Osteoblast (primary cell): ENCODE data around the gene DHX8. TPM values are rescaled to one million over a fixed set of nuclear protein-coding genes. Genes with fewer than 3 reads are reported as not detected.

ENCODE experiments used
- DNase-seq: peaks from one replicate; pipeline ENCODE4 v3.0.0; 2011; ENCODE audit warnings: low spot score, mixed read lengths; ENCODE audit not compliant: insufficient read length; ENCODE audit errors: missing footprints
- H2AFZ ChIP-seq: 2 replicates; pipeline ENCODE4 v1.6.0; 2011; ENCODE audit warnings: mild to moderate bottlenecking, low read length
- H3K27ac ChIP-seq: 2 replicates; pipeline ENCODE4 v1.5.1; 2011; ENCODE audit warnings: mild to moderate bottlenecking, low read depth, low read length, moderate library complexity
- H3K27me3 ChIP-seq: 2 replicates; pipeline ENCODE4 v1.6.0; 2012; ENCODE audit warnings: mild to moderate bottlenecking, control low read depth, inconsistent platforms, low read length, moderate library complexity; ENCODE audit not compliant: insufficient read depth
- H3K36me3 ChIP-seq: 2 replicates; pipeline ENCODE4 v1.5.1; 2011; ENCODE audit warnings: mild to moderate bottlenecking, low read length, control low read depth, moderate library complexity; ENCODE audit not compliant: insufficient read depth
- H3K4me1 ChIP-seq: 2 replicates; pipeline ENCODE4 v1.5.1; 2011; ENCODE audit warnings: mild to moderate bottlenecking, low read length, control low read depth, moderate library complexity; ENCODE audit not compliant: insufficient read depth
- H3K4me2 ChIP-seq: 2 replicates; pipeline ENCODE4 v1.6.0; 2011; ENCODE audit warnings: mild to moderate bottlenecking, low read length; ENCODE audit not compliant: insufficient read depth
- H3K4me3 ChIP-seq: fragments of 200-600 bp; sonication (generic); 3 replicates; pipeline ENCODE4 v1.5.1; 2012; ENCODE audit warnings: mild to moderate bottlenecking, low read length, inconsistent platforms; ENCODE audit not compliant: insufficient read depth
- H3K79me2 ChIP-seq: 2 replicates; pipeline ENCODE4 v1.6.0; 2012; ENCODE audit warnings: mild to moderate bottlenecking, low read length, control low read depth, inconsistent platforms; ENCODE audit not compliant: insufficient read depth
- H3K9me3 ChIP-seq: 2 replicates; pipeline ENCODE4 v1.5.1; 2011; ENCODE audit warnings: low read depth, low read length, control low read depth
- H4K20me1 ChIP-seq: 2 replicates; pipeline ENCODE4 v1.6.0; 2012; ENCODE audit warnings: mild to moderate bottlenecking, low read length, control low read depth; ENCODE audit not compliant: insufficient read depth
- total RNA-seq: library from RNA; depleted of rRNA; stranded (reverse); fragments of >200 nt; gene quantifications from 2 replicates; pipeline ENCODE4 v1.2.3, GENCODE V29; 2012
- TF ChIP-seq, protein P1 (sequence below): IDR thresholded peaks from 2 replicates; pipeline ENCODE4 v1.5.1; 2011; ENCODE audit warnings: mild to moderate bottlenecking, low read depth, low read length, moderate library complexity; ENCODE audit errors: extremely low read depth

The DHX8 gene
- total RNA-seq, 1 donor = 42.3 TPM

DNA sequence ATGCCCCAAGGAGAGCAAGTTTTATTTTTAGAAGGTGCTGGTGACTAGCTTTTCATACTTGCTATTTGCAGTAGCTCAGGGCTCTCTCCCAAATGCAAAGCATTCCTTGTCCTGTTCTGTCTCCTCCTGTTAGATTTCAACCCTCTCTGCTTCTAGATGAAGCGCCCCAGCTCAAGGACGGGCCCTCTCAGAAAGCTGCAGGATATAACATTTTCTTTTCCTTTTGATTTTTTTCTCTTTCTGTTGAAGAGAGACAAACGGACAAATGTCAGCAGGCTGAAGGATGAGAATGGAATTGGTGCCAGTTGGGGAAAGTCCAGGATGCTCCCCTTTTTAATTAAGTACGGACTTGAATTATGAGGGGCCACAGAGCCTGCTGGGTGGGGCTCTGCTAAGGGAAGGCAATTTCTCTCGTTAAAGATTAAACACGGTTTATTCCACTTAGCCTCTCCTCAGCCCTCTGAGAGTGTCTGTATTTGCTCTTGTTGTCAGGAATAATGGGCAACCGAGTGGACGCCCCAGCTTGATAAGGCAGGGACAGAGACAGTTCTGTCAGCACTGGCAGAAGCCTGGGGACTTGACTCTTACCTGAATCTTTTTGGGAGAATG, 68.6 kb downstream of the DHX8 start:
- Histone ChIP-seq H3K27me3 (peaks cover 6% of the 10 kb centered on the region), H3K4me3 (no peak overlapping the region), H3K27ac (no peak overlapping the region), H4K20me1 (no peaks in the 10 kb centered on the region), H3K9me3 (no peaks in the 10 kb centered on the region), H3K79me2 (no peaks in the 10 kb centered on the region), H3K4me1 (no peaks in the 10 kb centered on the region), H2AFZ (no peak overlapping the region), H3K4me2 (no peak overlapping the region), H3K36me3 (no peaks in the 10 kb centered on the region)
- TF ChIP-seq, protein P1, sequence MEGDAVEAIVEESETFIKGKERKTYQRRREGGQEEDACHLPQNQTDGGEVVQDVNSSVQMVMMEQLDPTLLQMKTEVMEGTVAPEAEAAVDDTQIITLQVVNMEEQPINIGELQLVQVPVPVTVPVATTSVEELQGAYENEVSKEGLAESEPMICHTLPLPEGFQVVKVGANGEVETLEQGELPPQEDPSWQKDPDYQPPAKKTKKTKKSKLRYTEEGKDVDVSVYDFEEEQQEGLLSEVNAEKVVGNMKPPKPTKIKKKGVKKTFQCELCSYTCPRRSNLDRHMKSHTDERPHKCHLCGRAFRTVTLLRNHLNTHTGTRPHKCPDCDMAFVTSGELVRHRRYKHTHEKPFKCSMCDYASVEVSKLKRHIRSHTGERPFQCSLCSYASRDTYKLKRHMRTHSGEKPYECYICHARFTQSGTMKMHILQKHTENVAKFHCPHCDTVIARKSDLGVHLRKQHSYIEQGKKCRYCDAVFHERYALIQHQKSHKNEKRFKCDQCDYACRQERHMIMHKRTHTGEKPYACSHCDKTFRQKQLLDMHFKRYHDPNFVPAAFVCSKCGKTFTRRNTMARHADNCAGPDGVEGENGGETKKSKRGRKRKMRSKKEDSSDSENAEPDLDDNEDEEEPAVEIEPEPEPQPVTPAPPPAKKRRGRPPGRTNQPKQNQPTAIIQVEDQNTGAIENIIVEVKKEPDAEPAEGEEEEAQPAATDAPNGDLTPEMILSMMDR = no peak
- DNase-seq = no peak

DNA sequence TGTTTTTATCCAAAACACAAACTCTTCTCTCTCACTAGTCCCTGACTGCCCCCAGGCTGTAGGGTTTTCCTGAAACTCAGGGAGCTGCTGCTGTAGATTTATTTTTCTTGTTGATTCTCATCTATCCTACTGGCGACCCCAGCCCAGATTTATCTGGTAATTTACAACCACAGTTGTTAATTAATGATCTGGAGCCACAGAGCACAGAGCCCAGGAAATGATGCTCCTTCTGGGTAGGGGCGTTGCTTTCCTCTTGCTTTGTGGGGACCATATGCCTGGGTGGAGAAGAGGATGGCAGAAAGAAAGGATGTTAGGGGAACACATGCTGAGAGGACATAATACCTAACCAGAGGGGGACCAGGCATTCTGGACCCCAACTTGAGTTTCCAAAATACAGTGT, 69.8 kb downstream of the DHX8 start:
- Histone ChIP-seq H3K4me1 (no peaks in the 10 kb centered on the region), H3K4me2 (no peak overlapping the region), H3K9me3 (no peaks in the 10 kb centered on the region), H3K27ac (no peak overlapping the region), H3K79me2 (no peaks in the 10 kb centered on the region), H3K4me3 (no peak overlapping the region), H2AFZ (no peak overlapping the region), H4K20me1 (no peaks in the 10 kb centered on the region), H3K27me3 (peaks cover 6% of the 10 kb centered on the region), H3K36me3 (no peaks in the 10 kb centered on the region)
- TF ChIP-seq, protein P1 = no peak
- DNase-seq = peak; percentile 27

GRCh38 chr17:43554857-43555256, 71.1 kb downstream of the DHX8 start:
- peaks cover 6% of the 10 kb centered on the region for H3K27me3 ChIP-seq
- TF ChIP-seq, protein P1 = no peak
- H4K20me1 ChIP-seq = no peaks in the 10 kb centered on the region
- no peaks in the 10 kb centered on the region for H3K4me1 ChIP-seq
- no peak overlapping the region for H3K4me3 ChIP-seq
- H2AFZ ChIP-seq = no peak overlapping the region
- no peaks in the 10 kb centered on the region for H3K36me3 ChIP-seq
- no peak overlapping the region for H3K27ac ChIP-seq
- no peaks in the 10 kb centered on the region for H3K79me2 ChIP-seq
- H3K4me2 ChIP-seq = no peak overlapping the region
- no peak for DNase-seq
- no peaks in the 10 kb centered on the region for H3K9me3 ChIP-seq

- no peak overlapping the region for H3K4me3 ChIP-seq
- TF ChIP-seq, protein P1 = no peak
- no peaks in the 10 kb centered on the region for H3K36me3 ChIP-seq
- no peak overlapping the region for H2AFZ ChIP-seq
- H3K79me2 ChIP-seq = no peaks in the 10 kb centered on the region
- H3K27ac ChIP-seq = no peak overlapping the region
- DNase-seq = peak; percentile 80
- H3K4me1 ChIP-seq = no peaks in the 10 kb centered on the region
- H3K9me3 ChIP-seq = no peaks in the 10 kb centered on the region
- peaks cover 6% of the 10 kb centered on the region for H3K27me3 ChIP-seq
- H4K20me1 ChIP-seq = no peaks in the 10 kb centered on the region
- H3K4me2 ChIP-seq = no peak overlapping the region
Observed at GRCh38 chr17:43556292-43556691, 72.5 kb downstream of the DHX8 start.
